HEK293 (cell line): ENCODE measurements around the gene COL9A3.

Experiments used
- CTCF ChIA-PET: fragments of 350-600 bp; formaldehyde crosslinking; extraction: SDS; loops from one replicate; lab custom pipeline; 2021; ENCODE audit warnings: antibody characterized with exemption; lab: Yijun Ruan, JAX
- POLR2A ChIA-PET: fragments of 300-600 bp; formaldehyde crosslinking; extraction: SDS; loops from one replicate; lab custom pipeline; 2020; ENCODE audit warnings: antibody characterized with exemption, inconsistent platforms; lab: Yijun Ruan, JAX
- H3K27ac ChIP-seq: fragments of 200-500 bp; sonication (Bioruptor generic); 2 replicates; pipeline ENCODE4 v1.5.1; 2014; ENCODE audit warnings: low read depth, low read length, control low read depth, inconsistent platforms; ENCODE audit errors: extremely low read depth
- H3K36me3 ChIP-seq, 2 experiments: fragments of 200-500 bp in 1 of 2; sonication (Bioruptor generic) in 1 of 2; 1 replicate in 1 of 2; 2 replicates in 1 of 2; pipeline ENCODE4 v1.5.1; 2014 to 2017; ENCODE audit warnings: inconsistent platforms in 2 of 2, low read length in 2 of 2; ENCODE audit not compliant: control insufficient read depth in 2 of 2, insufficient read depth in 1 of 2
- H3K4me1 ChIP-seq: fragments of 200-500 bp; sonication (Bioruptor generic); 2 replicates; pipeline ENCODE4 v1.5.1; 2014; ENCODE audit warnings: mild to moderate bottlenecking, low read length, inconsistent platforms; ENCODE audit not compliant: control insufficient read depth, insufficient read depth
- H3K4me3 ChIP-seq: 2 replicates; pipeline ENCODE4 v1.5.1; 2011; ENCODE audit warnings: low read depth, mild to moderate bottlenecking, control low read depth, low read length, moderate library complexity
- H3K9me3 ChIP-seq: fragments of 200-500 bp; sonication (Bioruptor generic); 2 replicates; pipeline ENCODE4 v1.5.1; 2014; ENCODE audit warnings: low read depth, low read length, inconsistent platforms; ENCODE audit not compliant: control insufficient read depth, insufficient read depth
- EGR2 ChIP-seq: fragments of 450-650 bp; formaldehyde crosslinking; IDR thresholded peaks from 2 replicates; pipeline ENCODE4 v1.5.1; 2016; ENCODE audit warnings: low read depth, missing biosample characterization, missing genetic modification characterization
- PBX3 ChIP-seq: sonication (generic); formaldehyde crosslinking; IDR thresholded peaks from 2 replicates; pipeline ENCODE4 v1.8.1; 2022; ENCODE audit warnings: mild to moderate bottlenecking, moderate library complexity, missing genetic modification reagents
- SCRT1 ChIP-seq: fragments of 450-650 bp; formaldehyde crosslinking; IDR thresholded peaks from 2 replicates; pipeline ENCODE4 v1.5.1; 2016; ENCODE audit warnings: missing biosample characterization, missing genetic modification characterization, borderline replicate concordance
- ZBTB44 ChIP-seq: fragments of 450-650 bp; IDR thresholded peaks from 2 replicates; pipeline ENCODE4 v1.5.1; 2018; ENCODE audit warnings: missing biosample characterization, mild to moderate bottlenecking, missing genetic modification characterization
- ZBTB48 ChIP-seq: fragments of 450-650 bp; formaldehyde crosslinking; IDR thresholded peaks from 2 replicates; pipeline ENCODE4 v1.5.1; 2016; ENCODE audit warnings: missing biosample characterization, missing genetic modification characterization
- ZBTB7A ChIP-seq: fragments of 450-650 bp; formaldehyde crosslinking; IDR thresholded peaks from 2 replicates; pipeline ENCODE4 v1.5.1; 2016; ENCODE audit warnings: low read depth, missing biosample characterization, missing genetic modification characterization
- ZFHX2 ChIP-seq: fragments of 450-650 bp; formaldehyde crosslinking; conservative IDR thresholded peaks from 2 replicates; pipeline ENCODE4 v1.5.1; 2016; ENCODE audit warnings: missing biosample characterization, missing genetic modification characterization
- ZNF157 ChIP-seq: fragments of 450-650 bp; formaldehyde crosslinking; IDR thresholded peaks from 2 replicates; pipeline ENCODE4 v1.5.1; 2016; ENCODE audit warnings: missing biosample characterization, missing genetic modification characterization
- ZNF184 ChIP-seq: fragments of 450-650 bp; IDR thresholded peaks from 2 replicates; pipeline ENCODE4 v1.5.1; 2018; ENCODE audit warnings: missing biosample characterization, mild to moderate bottlenecking, missing genetic modification characterization
- ZNF2 ChIP-seq: fragments of 450-650 bp; formaldehyde crosslinking; IDR thresholded peaks from 2 replicates; pipeline ENCODE4 v1.5.1; 2016; ENCODE audit warnings: missing biosample characterization, missing genetic modification characterization
- ZNF221 ChIP-seq: fragments of 450-650 bp; formaldehyde crosslinking; IDR thresholded peaks from 2 replicates; pipeline ENCODE4 v1.5.1; 2017; ENCODE audit warnings: missing biosample characterization, missing genetic modification characterization, borderline replicate concordance
- ZNF341 ChIP-seq: fragments of 450-650 bp; formaldehyde crosslinking; IDR thresholded peaks from 2 replicates; pipeline ENCODE4; 2016; ENCODE audit warnings: low read depth, missing biosample characterization, missing genetic modification characterization
- ZNF449 ChIP-seq: fragments of 450-650 bp; formaldehyde crosslinking; IDR thresholded peaks from 2 replicates; pipeline ENCODE4 v1.5.1; 2017; ENCODE audit warnings: missing biosample characterization, mild to moderate bottlenecking, missing genetic modification characterization, moderate library complexity
- ZNF488 ChIP-seq: fragments of 450-650 bp; formaldehyde crosslinking; IDR thresholded peaks from 2 replicates; pipeline ENCODE4 v1.5.1; 2016; ENCODE audit warnings: missing biosample characterization, missing genetic modification characterization
- ZNF501 ChIP-seq: fragments of 450-650 bp; formaldehyde crosslinking; IDR thresholded peaks from 2 replicates; pipeline ENCODE4 v1.5.1; 2016; ENCODE audit warnings: missing biosample characterization, missing genetic modification characterization
- ZNF530 ChIP-seq: fragments of 450-650 bp; formaldehyde crosslinking; IDR thresholded peaks from 2 replicates; pipeline ENCODE4 v1.5.1; 2016; ENCODE audit warnings: low read depth, missing biosample characterization, missing genetic modification characterization
- ZNF548 ChIP-seq: fragments of 450-650 bp; formaldehyde crosslinking; IDR thresholded peaks from 2 replicates; pipeline ENCODE4 v1.5.1; 2016; ENCODE audit warnings: missing biosample characterization, missing genetic modification characterization
- ZNF629 ChIP-seq: fragments of 450-650 bp; formaldehyde crosslinking; IDR thresholded peaks from 2 replicates; pipeline ENCODE4 v1.5.1; 2017; ENCODE audit warnings: missing biosample characterization, missing genetic modification characterization
- ZNF692 ChIP-seq: fragments of 450-650 bp; formaldehyde crosslinking; IDR thresholded peaks from 2 replicates; pipeline ENCODE4 v1.5.1; 2016; ENCODE audit warnings: missing biosample characterization, missing genetic modification characterization
- ZNF707 ChIP-seq: fragments of 450-650 bp; formaldehyde crosslinking; IDR thresholded peaks from 2 replicates; pipeline ENCODE4 v1.5.1; 2016; ENCODE audit warnings: missing biosample characterization, missing genetic modification characterization

Gene COL9A3

GRCh38 chr20:62885896-62886708 is 69.3 kb downstream of the COL9A3 start:
- ChIA-PET POLR2A (interaction anchor here (1.6 kb wide), 1 partner anchor 24 kb away, joined by 5 read pairs; the partner anchor contains the start of gene TCFL5), CTCF (no interaction called here)
- H3K4me1 ChIP-seq, result peaks cover 3% of the 10 kb centered on the region; the same call in 1 of the 2 replicates
- H3K36me3 ChIP-seq, result peaks cover 0 to 69% of the 10 kb centered on the region in 2 experiments; a peak in 1 of 3 replicates
- TF ChIP-seq ZBTB48 (tag by site-specific recombination) (0 out of 2 replicates have a peak, but pooled peaks have one; percentile 16), ZNF341 (peak; percentile 46; the same call in 1 of the 2 replicates), ZNF184 (tag by site-specific recombination) (no peak)
- TF ChIP-seq, all 188 proteins: peak for 2
- H3K9me3 ChIP-seq, result no peaks in the 10 kb centered on the region
- H3K4me3 ChIP-seq, result no peak overlapping the region
- no peak overlapping the region for H3K27ac ChIP-seq

- ChIA-PET POLR2A (interaction anchor here (1.3 to 1.6 kb wide), 2 partner anchors 25 to 32 kb away, joined by 4 to 5 read pairs; partner anchors contain the start of gene TCFL5), CTCF (interaction anchor here (0.6 to 1.4 kb wide), 4 partner anchors 14 to 80 kb away, joined by 3 to 10 read pairs (median 4); no protein-coding TSS in a partner anchor)
- Histone ChIP-seq H3K9me3 (no peaks in the 10 kb centered on the region), H3K27ac (no peak overlapping the region), H3K4me3 (no peak overlapping the region), H3K36me3 (peaks cover 0 to 69% of the 10 kb centered on the region in 2 experiments; a peak in 1 of 3 replicates), H3K4me1 (peaks cover 3% of the 10 kb centered on the region; the same call in 1 of the 2 replicates)
- TF ChIP-seq ZNF707 (no peak), ZNF157 (tag by site-specific recombination) (no peak), ZNF548 (no peak), ZNF501 (tag by site-specific recombination) (no peak), ZNF221 (tag by site-specific recombination) (no peak), ZFHX2 (tag by site-specific recombination) (peak; percentile 45; the same call in 1 of the 2 replicates), EGR2 (tag by site-specific recombination) (peak; percentile 57), ZNF2 (peak; percentile 32; the same call in 1 of the 2 replicates), PBX3 (no peak), ZNF488 (no peak)
These were observed 69.8 kb downstream of the COL9A3 start for GRCh38 chr20:62886709-62887058.

- Histone ChIP-seq H3K9me3 (no peaks in the 10 kb centered on the region), H3K36me3 (peaks cover 4 to 70% of the 10 kb centered on the region in 2 experiments; a peak in 1 of 3 replicates), H3K27ac (peak overlapping the region; percentile 11; the same call in 1 of the 2 replicates), H3K4me1 (peaks cover 3% of the 10 kb centered on the region; the same call in 1 of the 2 replicates), H3K4me3 (no peak overlapping the region)
- POLR2A ChIA-PET, result interaction anchor here (0.9 to 1.6 kb wide), 4 partner anchors 10 to 51 kb away, joined by 3 to 5 read pairs (median 4); partner anchors contain the start of genes GID8 and TCFL5
- CTCF ChIA-PET, result interaction anchor here (0.6 to 1.4 kb wide), 6 partner anchors 12 to 90 kb away, joined by 3 to 10 read pairs (median 4); no protein-coding TSS in a partner anchor
- TF ChIP-seq ZNF530 (tag by site-specific recombination), result no peak
- TF ChIP-seq ZNF629 (tag by site-specific recombination), result peak; percentile 25; the same call in 1 of the 2 replicates
- TF ChIP-seq SCRT1 (tag by site-specific recombination), result 0 out of 2 replicates have a peak, but pooled peaks have one; percentile 14
- TF ChIP-seq ZNF184 (tag by site-specific recombination), result peak; percentile 24; the same call in 1 of the 2 replicates
- TF ChIP-seq ZNF692 (tag by site-specific recombination), result peak; percentile 73
- TF ChIP-seq ZNF449, result no peak
- no peak for TF ChIP-seq ZBTB7A
- no peak for TF ChIP-seq ZBTB44
These were observed 70.5 kb downstream of the COL9A3 start for GRCh38 chr20:62887152-62887859.
